ENCODE results near the gene NUDT22. TPM values are rescaled to one million over a fixed set of nuclear protein-coding genes. Genes with fewer than 3 reads are reported as not detected.

Gene NUDT22
- total and polyA plus RNA-seq, 2 donors (not counting 1 experiment from before 2014, with no cell fraction given): 104 to 139 TPM

DNA sequence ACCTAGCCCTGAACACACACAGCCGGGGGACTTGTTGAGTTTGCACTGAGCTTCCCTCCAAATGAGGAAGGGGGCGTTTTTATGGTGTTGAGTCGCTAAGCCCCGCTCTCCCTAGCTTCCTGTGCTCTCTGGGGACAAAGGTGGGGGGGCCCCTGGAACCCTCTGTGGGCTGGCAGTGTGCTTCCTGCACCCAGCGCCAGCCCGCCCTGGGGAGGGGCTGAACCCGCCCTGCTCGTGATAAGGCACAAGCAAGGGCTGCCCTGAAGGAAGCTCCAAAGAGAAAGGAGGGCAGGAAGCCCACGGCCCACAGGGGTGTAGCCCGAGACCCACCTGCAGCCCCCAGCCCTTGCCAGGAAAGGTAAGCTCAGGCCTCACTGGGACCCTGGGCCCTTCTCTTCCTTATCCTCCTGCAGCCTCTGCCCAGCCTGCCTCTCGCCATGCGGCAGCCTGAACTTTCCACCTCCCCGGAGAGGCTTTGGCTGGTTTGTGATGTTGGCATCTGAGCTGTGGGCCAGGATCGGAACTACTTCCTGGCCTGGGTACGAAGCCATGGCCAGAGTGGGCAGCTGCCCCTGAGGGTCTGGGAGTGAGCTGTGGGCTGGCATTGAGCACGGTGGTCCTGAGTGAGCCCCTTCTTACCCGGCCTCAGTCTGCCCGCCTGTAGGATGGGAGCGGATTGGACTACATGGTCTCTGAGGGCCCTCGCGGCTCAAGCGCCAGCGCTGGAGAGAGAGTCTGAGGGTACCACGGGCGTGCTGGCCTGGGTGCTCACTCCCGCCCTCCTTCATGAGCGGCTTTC is 19.4 kb upstream of the NUDT22 start, which contains the start of gene FERMT3:
Gene FERMT3 (plus strand): TSS at position 265 of the 799 bp plus-strand sequence. CDS start 644 bp downstream, outside the sequence.
- no peaks in the 10 kb centered on the region for H3K9me3 ChIP-seq (ENCODE audit: control extremely low read depth in 1 of 3, control insufficient read depth in 2 of 3, insufficient read depth in 1 of 3, low read length in 2 of 3)
- CTCF ChIA-PET: interaction anchor here (1.0 to 10.3 kb wide), 18 partner anchors 10 to 446 kb away, joined by 3 to 243 read pairs (median 7); partner anchors contain the start of genes CATSPERZ, ESRRA, FKBP2 and NUDT22
- ATAC-seq (ENCODE audit: low read depth) (peak; percentile 61), DNase-seq (peak; percentile 73)
- WGBS (ENCODE audit: insufficient coverage): 4% methylated on average over 24 of the region's 27 CpGs
- H3K4me2 ChIP-seq (replicated peaks; ENCODE audit: low read depth, low read length, poor library complexity, severe bottlenecking): peak within 1 kb of the TSS; percentile 99
- peak within 1 kb of the TSS; percentile 90 for H3K4me3 Mint-ChIP-seq
- H3K27me3 Mint-ChIP-seq: no peaks in the 10 kb centered on the region
- peaks cover 37% of the 10 kb centered on the region for H3K79me2 ChIP-seq (ENCODE audit: control insufficient read depth, insufficient read depth, low read length)
- H4K20me1 ChIP-seq (ENCODE audit: control insufficient read depth, insufficient read depth, low read length, poor library complexity, severe bottlenecking): peaks cover 33% of the 10 kb centered on the region
- H3K4me3 ChIP-seq (ENCODE audit: control extremely low read depth in 1 of 5, extremely low read depth in 1 of 5, insufficient read depth in 1 of 5, low read depth in 2 of 5, low read length in 4 of 5): peak within 1 kb of the TSS; percentile 69 to 95 (median 79)
- H3K36me3 ChIP-seq (replicated peaks in 1 of 2; ENCODE audit: control extremely low read depth in 1 of 2, control insufficient read depth in 1 of 2, extremely low read depth in 1 of 2, insufficient read depth in 2 of 2, low read length in 1 of 2): peaks cover 0 to 43% of the 10 kb centered on the region in 2 experiments
- TF ChIP-seq, protein P1, sequence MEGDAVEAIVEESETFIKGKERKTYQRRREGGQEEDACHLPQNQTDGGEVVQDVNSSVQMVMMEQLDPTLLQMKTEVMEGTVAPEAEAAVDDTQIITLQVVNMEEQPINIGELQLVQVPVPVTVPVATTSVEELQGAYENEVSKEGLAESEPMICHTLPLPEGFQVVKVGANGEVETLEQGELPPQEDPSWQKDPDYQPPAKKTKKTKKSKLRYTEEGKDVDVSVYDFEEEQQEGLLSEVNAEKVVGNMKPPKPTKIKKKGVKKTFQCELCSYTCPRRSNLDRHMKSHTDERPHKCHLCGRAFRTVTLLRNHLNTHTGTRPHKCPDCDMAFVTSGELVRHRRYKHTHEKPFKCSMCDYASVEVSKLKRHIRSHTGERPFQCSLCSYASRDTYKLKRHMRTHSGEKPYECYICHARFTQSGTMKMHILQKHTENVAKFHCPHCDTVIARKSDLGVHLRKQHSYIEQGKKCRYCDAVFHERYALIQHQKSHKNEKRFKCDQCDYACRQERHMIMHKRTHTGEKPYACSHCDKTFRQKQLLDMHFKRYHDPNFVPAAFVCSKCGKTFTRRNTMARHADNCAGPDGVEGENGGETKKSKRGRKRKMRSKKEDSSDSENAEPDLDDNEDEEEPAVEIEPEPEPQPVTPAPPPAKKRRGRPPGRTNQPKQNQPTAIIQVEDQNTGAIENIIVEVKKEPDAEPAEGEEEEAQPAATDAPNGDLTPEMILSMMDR (IDR thresholded peaks at IDR 0.05): no peak
- no peak for TF ChIP-seq EZH2 (IDR thresholded peaks at IDR 0.05; ENCODE audit: borderline replicate concordance, insufficient read depth, low read depth, low read length, poor library complexity, severe bottlenecking)
- H3K4me1 ChIP-seq (ENCODE audit: control insufficient read depth in 2 of 2, insufficient read depth in 2 of 2, low read length in 2 of 2): peaks cover 30 to 46% of the 10 kb centered on the region in 2 donors
- peak within 1 kb of the TSS; percentile 96 for H3K27ac Mint-ChIP-seq
- intact Hi-C loops (cut with micrococcal nuclease): loop anchor here (1.0 to 10.0 kb wide), 5 partner anchors 20 to 448 kb away; partner anchors contain the start of genes DNAJC4, FKBP2, NUDT22 and TRPT1
- no peaks in the 10 kb centered on the region for H3K9me3 Mint-ChIP-seq (ENCODE audit: insufficient read depth)
- H3K9ac ChIP-seq (ENCODE audit: low read length): peak within 1 kb of the TSS; percentile 93
- peak within 1 kb of the TSS; percentile 74 for H2AFZ ChIP-seq (ENCODE audit: insufficient read depth, low read depth, low read length, poor library complexity, severe bottlenecking)
- H3K27ac ChIP-seq (ENCODE audit: low read length in 2 of 2): peak within 1 kb of the TSS; percentile 73 to 90
- POLR2A ChIA-PET: interaction anchor here (0.6 to 4.8 kb wide), 18 partner anchors 13 to 111 kb away, joined by 3 to 78 read pairs (median 6); partner anchors contain the start of genes BAD, DNAJC4, ESRRA and FKBP2
- H3K27me3 ChIP-seq (replicated peaks in 1 of 4; ENCODE audit: control extremely low read depth in 1 of 4, control insufficient read depth in 3 of 4, insufficient read depth in 4 of 4, low read length in 3 of 4): no peaks in the 10 kb centered on the region
- H3K4me1 Mint-ChIP-seq: peaks cover 49% of the 10 kb centered on the region
